GM19468 (cell line): Measurements from ENCODE around the gene CXCL8.
"Not testable (repeated sequence)": the region's sequence is repeated elsewhere in the genome, so short reads cannot be mapped to it uniquely, and the experiment has no call there.

Experiments
- ATAC-seq: cut with Tn5 transposase; IDR thresholded peaks from one replicate; pipeline ENCODE4 v1.9.1; 2021; ENCODE audit warnings: mild to moderate bottlenecking, moderate library complexity, moderate number of reproducible peaks; ENCODE audit not compliant: unreplicated experiment; ENCODE audit errors: extremely low read depth

Gene CXCL8

GRCh38 chr4:73742490-73743160 is 2.3 kb downstream of the CXCL8 start:
- ATAC-seq: no peak

GRCh38 chr4:73743281-73743680 is 2.9 kb downstream of the CXCL8 start:
- ATAC-seq: no peak

GRCh38 chr4:73743795-73744194 is 3.4 kb downstream of the CXCL8 start:
- no peak for ATAC-seq

DNA sequence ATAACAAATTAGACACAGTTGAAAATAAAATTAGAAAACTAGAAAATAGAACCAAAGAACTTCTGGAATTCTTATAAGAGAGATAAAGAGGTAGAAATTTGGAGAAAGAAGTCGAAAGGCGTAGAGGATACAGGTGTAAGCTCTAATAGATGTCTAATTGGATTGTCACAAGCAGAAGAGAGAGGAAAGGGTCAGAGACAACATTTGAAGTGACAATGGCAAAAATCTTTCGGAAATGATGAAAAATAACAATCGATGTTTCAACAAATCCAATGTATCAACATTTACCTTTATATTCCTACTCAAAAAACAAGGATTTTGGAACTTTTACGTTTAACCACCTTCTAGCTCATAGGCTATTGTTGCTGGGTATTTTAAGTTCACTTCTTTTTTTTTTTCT is 3.8 kb downstream of the CXCL8 start:
- no peak for ATAC-seq

GRCh38 chr4:73750730-73751129 is 10.4 kb downstream of the CXCL8 start:
- ATAC-seq: no peak

- ATAC-seq: no peak
These were observed 10.8 kb downstream of the CXCL8 start for GRCh38 chr4:73751166-73751565.

- no peak for ATAC-seq
These were observed 11.5 kb downstream of the CXCL8 start for GRCh38 chr4:73751830-73752229.

DNA sequence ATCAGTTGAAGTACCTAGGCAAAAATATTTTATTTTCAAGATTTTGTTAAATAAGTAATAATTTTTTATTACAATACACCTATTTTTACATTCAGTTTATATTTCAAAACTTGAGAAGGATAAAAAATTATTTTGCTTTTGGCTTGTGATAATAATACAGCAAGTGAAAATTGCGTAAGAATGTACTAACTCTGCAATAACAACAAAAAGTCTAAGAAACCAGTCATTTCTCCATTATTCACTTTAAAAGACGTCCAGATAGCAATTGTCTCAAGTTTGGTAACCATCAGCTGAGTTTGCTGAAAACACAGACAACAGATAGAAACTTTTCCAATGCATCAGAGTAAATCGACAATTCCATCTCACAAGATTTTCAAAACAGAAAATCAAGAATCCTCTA is 12.1 kb downstream of the CXCL8 start:
- ATAC-seq: no peak

DNA sequence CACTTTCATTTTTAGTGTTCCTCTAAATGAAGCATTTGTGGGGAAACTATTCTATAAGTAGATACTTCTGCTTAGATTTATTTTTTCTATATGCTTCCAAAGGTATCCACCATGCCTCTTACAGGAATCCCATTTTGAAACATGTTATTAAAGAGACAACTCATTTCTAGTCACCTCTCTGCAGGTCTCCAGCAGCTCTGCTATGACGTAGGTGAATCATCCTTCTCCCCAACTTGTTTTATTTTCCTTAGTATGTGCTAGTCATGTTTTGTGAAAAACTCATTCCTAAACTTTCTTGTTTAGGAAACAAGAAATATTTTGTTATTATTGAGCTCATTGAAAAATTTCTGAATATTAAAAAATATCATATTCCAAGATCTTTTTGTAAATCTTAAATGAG is 12.8 kb downstream of the CXCL8 start:
- ATAC-seq: no peak

GRCh38 chr4:73754934-73755333 is 14.6 kb downstream of the CXCL8 start:
- no peak for ATAC-seq

DNA sequence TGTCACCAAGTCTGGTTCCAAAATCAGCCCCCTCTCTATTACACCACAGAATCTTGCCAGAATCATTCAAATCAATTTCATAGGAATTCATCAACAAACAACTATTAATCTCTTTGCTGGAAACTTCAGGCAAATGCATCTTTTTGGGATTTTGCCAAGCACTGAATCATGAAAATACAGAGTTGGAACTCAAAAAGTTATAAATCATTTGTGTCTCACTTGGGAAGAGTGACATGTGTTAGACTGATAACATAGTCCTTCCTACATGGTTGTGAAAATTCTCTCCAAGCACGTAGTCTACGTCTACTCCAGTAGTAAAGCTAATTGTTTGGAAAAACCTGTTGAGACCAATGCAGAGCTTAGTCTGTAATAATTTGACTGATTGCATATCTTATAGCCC is 19.0 kb downstream of the CXCL8 start:
- no peak for ATAC-seq

DNA sequence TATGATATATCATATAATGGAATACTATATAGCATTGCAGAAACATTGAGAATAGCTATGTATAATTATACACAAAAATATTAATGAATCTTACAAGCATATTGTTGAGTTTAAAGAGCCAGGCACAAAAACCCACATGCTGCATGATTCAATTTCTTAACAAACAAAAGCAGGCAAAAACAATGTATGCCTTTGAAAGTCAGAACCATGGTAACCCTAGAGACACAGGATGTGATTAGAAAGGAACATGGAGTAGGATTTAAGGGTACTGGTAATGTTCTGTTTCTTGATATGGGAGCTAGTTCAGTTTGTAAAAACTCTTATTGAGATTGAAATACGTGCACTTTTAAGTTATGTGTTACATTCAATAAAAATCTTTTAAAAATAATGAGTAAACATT is 21.5 kb downstream of the CXCL8 start:
- ATAC-seq: no peak

- no peak for ATAC-seq
These were observed 22.0 kb downstream of the CXCL8 start for GRCh38 chr4:73762409-73762808.

DNA sequence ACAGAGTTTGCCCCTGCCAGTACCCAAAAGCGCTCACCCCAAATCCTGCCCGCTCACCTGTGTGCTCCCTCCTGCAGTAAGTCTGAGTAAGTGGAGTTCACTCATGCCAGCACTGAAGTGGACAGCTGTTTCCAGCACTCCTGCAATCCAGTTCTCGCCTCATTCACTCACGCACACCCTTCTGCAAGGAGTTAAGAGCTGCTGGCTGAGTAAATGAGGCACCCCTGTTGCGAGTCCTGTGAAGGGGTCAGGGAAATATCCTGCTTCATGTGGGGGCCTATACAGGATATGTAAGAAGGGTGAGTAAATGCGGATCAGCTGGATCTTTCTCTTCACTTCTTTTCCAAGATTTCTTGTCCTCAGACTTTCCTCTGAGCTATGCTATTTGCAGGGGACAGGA is 23.5 kb downstream of the CXCL8 start:
- ATAC-seq: no peak

GRCh38 chr4:73764513-73764912 is 24.1 kb downstream of the CXCL8 start:
- ATAC-seq: no peak

- ATAC-seq: no peak
These were observed 24.9 kb downstream of the CXCL8 start for GRCh38 chr4:73765296-73765695.

- ATAC-seq: no peak
These were observed 30.5 kb downstream of the CXCL8 start for GRCh38 chr4:73770917-73771316.

DNA sequence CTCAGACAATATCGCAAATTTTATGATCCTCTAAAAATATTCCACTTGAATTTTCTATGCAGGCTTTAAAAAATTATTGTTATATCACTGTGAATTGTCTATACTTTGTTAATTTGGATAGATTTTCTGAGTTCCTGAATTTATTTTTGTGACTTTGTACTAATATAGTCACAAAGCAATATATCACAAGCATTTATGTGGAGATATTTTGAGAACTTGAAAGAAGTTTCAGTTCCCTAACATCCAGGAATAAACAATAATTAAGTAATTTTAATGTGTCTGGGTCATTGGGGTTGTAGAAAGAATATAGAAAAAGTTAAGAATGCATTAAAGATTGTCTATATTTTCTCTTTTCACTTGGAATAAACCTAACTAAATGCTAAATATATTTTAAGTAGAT is 32.0 kb downstream of the CXCL8 start:
- ATAC-seq: no peak

- not testable (repeated sequence) for ATAC-seq
These were observed 34.0 kb downstream of the CXCL8 start for GRCh38 chr4:73774406-73774805.

GRCh38 chr4:73776321-73776729 is 36.0 kb downstream of the CXCL8 start:
- no peak for ATAC-seq

DNA sequence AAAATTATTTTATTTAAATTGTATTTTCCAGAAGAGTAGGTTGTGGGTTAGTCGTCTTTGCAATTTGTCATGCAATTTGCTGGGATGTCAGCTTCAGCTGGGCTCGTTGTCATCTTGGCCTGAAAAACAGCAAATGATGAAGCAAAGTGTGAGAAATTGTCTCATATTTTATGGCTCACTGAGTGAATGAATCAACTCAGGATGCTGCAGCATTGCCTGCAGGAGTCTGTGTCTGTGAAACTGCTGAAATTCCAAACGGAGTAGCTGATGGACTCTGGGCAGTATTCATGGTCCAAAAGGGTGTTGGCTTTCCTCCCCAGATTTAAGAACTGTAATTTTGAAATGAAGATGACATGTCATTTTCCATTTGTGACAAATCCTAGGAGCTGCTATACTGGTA is 37.2 kb downstream of the CXCL8 start:
- ATAC-seq: no peak

DNA sequence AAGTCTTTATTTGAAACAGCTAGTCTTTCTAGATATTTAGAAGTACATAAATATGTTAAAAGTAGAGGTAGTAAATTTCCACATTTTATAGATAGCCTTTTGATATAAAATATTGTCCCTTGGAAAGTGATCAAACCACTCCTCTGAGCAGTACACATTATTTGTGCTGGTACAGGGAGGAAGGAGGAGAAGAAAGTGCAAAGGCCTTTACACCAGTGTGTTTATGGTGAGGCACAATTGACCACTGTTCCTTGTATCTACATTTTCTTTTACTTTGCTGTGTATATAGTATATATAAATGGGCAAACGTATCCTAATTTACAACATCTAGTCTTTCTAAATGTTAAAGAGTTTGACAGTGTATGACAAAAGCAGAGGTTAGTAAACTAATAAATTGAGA is 39.9 kb downstream of the CXCL8 start:
- no peak for ATAC-seq

- no peak for ATAC-seq
These were observed 40.5 kb downstream of the CXCL8 start for GRCh38 chr4:73780834-73781233.
